Skin of body (tissue), 3 donors: Measurements from ENCODE around the gene MARS1. TPM values are rescaled to one million over a fixed set of nuclear protein-coding genes. Genes with fewer than 3 reads are reported as not detected.
"Not testable (repeated sequence)": the region's sequence is repeated elsewhere in the genome, so short reads cannot be mapped to it uniquely, and the experiment has no call there.

Experiments
- DNase-seq: peaks from one replicate; lab custom pipeline; 2025; lab: John Stamatoyannopoulos, UW
- small RNA-seq: library from RNA; depleted of rRNA; stranded (forward); fragments of <200 nt; gene quantifications from one replicate; pipeline ENCODE3, GENCODE V24; 2014; ENCODE audit warnings: low replicate concordance
- total RNA-seq: library from RNA; depleted of rRNA; stranded (reverse); fragments of >200 nt; gene quantifications from one replicate; pipeline ENCODE4 v1.2.3, GENCODE V29; 2014

Gene MARS1
- total RNA-seq, 1 donor from 2014 or later: 51.8 TPM

- no peak for DNase-seq
These were observed 62.2 kb downstream of the MARS1 start, which contains the start of gene KIF5A for GRCh38 chr12:57549909-57550640. Gene KIF5A, plus strand, starts transcription at chr12:57550044. Its CDS starts 228 bp downstream, at chr12:57550272.

GRCh38 chr12:57550641-57551549 is 63.0 kb downstream of the MARS1 start:
- DNase-seq: no peak

GRCh38 chr12:57551637-57552305 is 63.9 kb downstream of the MARS1 start:
- DNase-seq: no peak

GRCh38 chr12:57552306-57552651 is 64.4 kb downstream of the MARS1 start:
- no peak for DNase-seq

GRCh38 chr12:57552835-57553313 is 65.0 kb downstream of the MARS1 start:
- DNase-seq: no peak

GRCh38 chr12:57553343-57554202 is 65.7 kb downstream of the MARS1 start:
- no peak for DNase-seq

- no peak for DNase-seq
These were observed 66.6 kb downstream of the MARS1 start for GRCh38 chr12:57554453-57554852.

- no peak for DNase-seq
These were observed 67.0 kb downstream of the MARS1 start for GRCh38 chr12:57554897-57555296.

- DNase-seq: no peak
These were observed 71.0 kb downstream of the MARS1 start for GRCh38 chr12:57558864-57559263.

- no peak for DNase-seq
These were observed 72.6 kb downstream of the MARS1 start for GRCh38 chr12:57560516-57560915.

- DNase-seq: not testable (repeated sequence)
These were observed 73.2 kb downstream of the MARS1 start for GRCh38 chr12:57561117-57561516.

- DNase-seq: no peak
These were observed 75.5 kb downstream of the MARS1 start for GRCh38 chr12:57563358-57563757.

GRCh38 chr12:57564178-57564740 is 76.4 kb downstream of the MARS1 start:
- no peak for DNase-seq

Small RNAs within 50 kb of the gene (small RNA-seq; reads per million reads assigned to genes)
- gene MIR616: not detected

Other genes with a start within 250 kb of the MARS1 start
- gene STAC3, start 236.9 kb upstream of the MARS1 start, total RNA-seq: 20.2 TPM
- gene R3HDM2, start 57.0 kb upstream of the MARS1 start, total RNA-seq: 32.9 TPM
- gene INHBC, start 53.3 kb upstream of the MARS1 start, total RNA-seq: not detected
- gene INHBE, start 32.8 kb upstream of the MARS1 start, total RNA-seq: 0.10 TPM
- gene GLI1, start 28.3 kb upstream of the MARS1 start, total RNA-seq: 7.2 TPM
- 5.0 TPM for gene ARHGAP9, start 8.2 kb upstream of the MARS1 start, total RNA-seq
- gene DDIT3, start 32.4 kb downstream of the MARS1 start, total RNA-seq: 38.4 TPM
- 13.0 TPM for gene MBD6, start 34.8 kb downstream of the MARS1 start, total RNA-seq
- 62.0 TPM for gene DCTN2, start 59.1 kb downstream of the MARS1 start, total RNA-seq
- gene KIF5A, start 62.0 kb downstream of the MARS1 start, total RNA-seq: 0.39 TPM
- 11.0 TPM for gene PIP4K2C, start 103.1 kb downstream of the MARS1 start, total RNA-seq
- gene DTX3, start 116.8 kb downstream of the MARS1 start, total RNA-seq: 16.6 TPM
- 32.5 TPM for gene ARHGEF25, start 123.4 kb downstream of the MARS1 start, total RNA-seq
- 1.7 TPM for gene B4GALNT1, start 145.1 kb downstream of the MARS1 start, total RNA-seq
- gene OS9, start 206.1 kb downstream of the MARS1 start, total RNA-seq: 135 TPM